ENCODE measurements around the gene CCR6. TPM values are rescaled to one million over a fixed set of nuclear protein-coding genes. Genes with fewer than 3 reads are reported as not detected.
A peak's percentile ranks its signal among the peaks of the same experiment; 100 is the strongest.

Gene CCR6
- total RNA-seq, 1 experiment from 2014 or later, result not detected

DNA sequence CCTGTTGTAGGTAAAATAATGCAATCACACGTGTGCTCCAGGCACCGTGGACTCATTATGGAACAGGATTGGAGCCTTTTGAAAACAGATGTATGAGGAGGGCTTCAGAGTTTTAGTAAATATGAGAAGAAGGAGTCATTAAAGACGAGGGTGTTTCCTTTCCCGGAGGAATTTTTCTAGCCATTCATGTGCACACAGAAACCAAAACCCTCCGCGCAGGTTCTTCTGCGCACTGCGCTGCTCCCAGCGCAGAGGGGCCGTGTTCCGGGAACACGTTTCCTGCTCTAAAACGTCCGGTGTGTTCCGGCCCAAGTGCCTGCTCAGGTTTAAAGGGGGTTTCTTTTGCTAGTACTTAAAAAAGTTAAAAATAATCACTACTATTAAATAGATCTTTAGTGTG lies 23.2 kb downstream of the CCR6 start:
- Histone ChIP-seq H2BK5ac (ENCODE audit: insufficient read length, low read length) (no peak overlapping the region), H3K79me2 (ENCODE audit: insufficient read depth, low read length) (no peaks in the 10 kb centered on the region), H4K91ac (ENCODE audit: insufficient read length, low read depth, low read length) (no peak overlapping the region), H4K5ac (ENCODE audit: insufficient read length, low read depth, low read length) (no peak overlapping the region), H3K23me2 (ENCODE audit: insufficient read length, low read depth, low read length, poor library complexity, severe bottlenecking) (no peaks in the 10 kb centered on the region), H4K20me1 (ENCODE audit: control insufficient read depth, insufficient read depth, insufficient read length) (no peaks in the 10 kb centered on the region), H3K4me1 (ENCODE audit: insufficient read depth, low read length) (peaks cover 4% of the 10 kb centered on the region), H3K23ac (ENCODE audit: insufficient read length, low read depth, low read length) (no peak overlapping the region), H2BK12ac (ENCODE audit: insufficient read length, low read depth, low read length) (no peak overlapping the region), H2BK120ac (ENCODE audit: low read depth, low read length, poor library complexity, severe bottlenecking) (no peak overlapping the region), H2AK5ac (ENCODE audit: insufficient read length, low read length) (no peak overlapping the region), H4K8ac (replicated peaks; ENCODE audit: insufficient read length, low read depth, low read length) (no peak overlapping the region), H3T11ph (ENCODE audit: low read length) (no peak overlapping the region), H3K79me1 (ENCODE audit: insufficient read depth, low read depth, low read length, poor library complexity, severe bottlenecking) (no peaks in the 10 kb centered on the region), H3K18ac (ENCODE audit: insufficient read length, low read depth, low read length) (no peak overlapping the region), H3K4me2 (ENCODE audit: insufficient read depth, insufficient read length, low read length) (no peak overlapping the region), H3K56ac (ENCODE audit: insufficient read length, low read depth, low read length) (no peak overlapping the region), H2BK20ac (ENCODE audit: low read depth, low read length, poor library complexity, severe bottlenecking) (no peak overlapping the region), H3K9ac (ENCODE audit: extremely low read depth, insufficient read length, low read length) (no peak overlapping the region), H3K27ac (ENCODE audit: insufficient read length, low read depth, low read length) (no peak overlapping the region), H3K27me3 (ENCODE audit: insufficient read depth, low read length) (no peaks in the 10 kb centered on the region; the same call in 1 of the 2 replicates), H2AFZ (ENCODE audit: low read length) (no peak overlapping the region), H3K9me3 (ENCODE audit: control insufficient read depth, low read depth, low read length) (no peaks in the 10 kb centered on the region), H3K14ac (ENCODE audit: insufficient read depth, low read length) (no peak overlapping the region), H2BK15ac (ENCODE audit: low read depth, low read length) (no peak overlapping the region), H3K4ac (ENCODE audit: low read depth, low read length) (no peak overlapping the region)
- Mint-ChIP-seq H3K36me3 (ENCODE audit: insufficient read depth in 1 of 3, low read depth in 3 of 3) (peaks cover 5 to 30% (median 15%) of the 10 kb centered on the region in 3 experiments; a peak in 5 of 7 replicates), H3K27me3 (ENCODE audit: low read depth) (peaks cover 29% of the 10 kb centered on the region), H3K4me1 (peaks cover 40 to 53% of the 10 kb centered on the region in 2 experiments), H3K27ac (no peak overlapping the region), H3K4me3 (peak overlapping the region in 1 of 2 experiments; percentile 78; a peak in 1 of 5 replicates), H3K9me3 (peaks cover 17 to 19% of the 10 kb centered on the region in 2 experiments)
- WGBS (ENCODE audit: extremely low coverage, insufficient read length, low lambda C conversion rate), result no CpG with 5 or more reads among the region's 15 CpGs
- no peak for DNase-seq
- no peak for TF ChIP-seq CTCF (conservative IDR thresholded peaks at IDR 0.05)
